Measurements from ENCODE around the gene LRAT.

LRAT gene

DNA sequence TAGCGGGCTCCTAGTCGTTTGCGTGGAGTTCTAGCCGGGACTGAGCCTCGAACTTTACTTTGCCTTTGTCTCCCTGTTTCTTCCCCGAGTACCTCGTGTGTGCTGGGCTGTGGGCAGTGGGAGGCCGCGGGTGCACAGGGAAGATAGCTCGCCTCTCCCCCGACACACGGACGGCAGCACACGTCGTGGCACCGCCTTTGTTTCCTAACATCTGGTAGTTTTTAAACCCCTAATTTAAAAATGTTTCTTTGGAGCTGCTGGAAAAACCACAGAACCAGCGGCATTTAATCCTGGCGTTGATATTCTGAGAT lies 38.1 kb downstream of the LRAT start:
- in situ Hi-C loops (cut with HindIII; ENCODE audit: low sequenced_read_pairs): no loop called here
- no peak overlapping the region for H3K4me3 ChIP-seq (ENCODE audit: low read depth, low read length)
- TF ChIP-seq, protein P1, sequence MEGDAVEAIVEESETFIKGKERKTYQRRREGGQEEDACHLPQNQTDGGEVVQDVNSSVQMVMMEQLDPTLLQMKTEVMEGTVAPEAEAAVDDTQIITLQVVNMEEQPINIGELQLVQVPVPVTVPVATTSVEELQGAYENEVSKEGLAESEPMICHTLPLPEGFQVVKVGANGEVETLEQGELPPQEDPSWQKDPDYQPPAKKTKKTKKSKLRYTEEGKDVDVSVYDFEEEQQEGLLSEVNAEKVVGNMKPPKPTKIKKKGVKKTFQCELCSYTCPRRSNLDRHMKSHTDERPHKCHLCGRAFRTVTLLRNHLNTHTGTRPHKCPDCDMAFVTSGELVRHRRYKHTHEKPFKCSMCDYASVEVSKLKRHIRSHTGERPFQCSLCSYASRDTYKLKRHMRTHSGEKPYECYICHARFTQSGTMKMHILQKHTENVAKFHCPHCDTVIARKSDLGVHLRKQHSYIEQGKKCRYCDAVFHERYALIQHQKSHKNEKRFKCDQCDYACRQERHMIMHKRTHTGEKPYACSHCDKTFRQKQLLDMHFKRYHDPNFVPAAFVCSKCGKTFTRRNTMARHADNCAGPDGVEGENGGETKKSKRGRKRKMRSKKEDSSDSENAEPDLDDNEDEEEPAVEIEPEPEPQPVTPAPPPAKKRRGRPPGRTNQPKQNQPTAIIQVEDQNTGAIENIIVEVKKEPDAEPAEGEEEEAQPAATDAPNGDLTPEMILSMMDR (IDR thresholded peaks at IDR 0.05; ENCODE audit: low read depth, low read length): no peak
- no peak for DNase-seq (ENCODE audit: low read depth, low spot score)
